ENCODE results near the gene PLS1. TPM values are rescaled to one million over a fixed set of nuclear protein-coding genes. Genes with fewer than 3 reads are reported as not detected.
A peak's percentile ranks its signal among the peaks of the same experiment; 100 is the strongest.
"Not testable (repeated sequence)": the region's sequence is repeated elsewhere in the genome, so short reads cannot be mapped to it uniquely, and the experiment has no call there.

Gene PLS1
- total and polyA plus RNA-seq, 5 experiments from 2014 or later = 3.2 to 6.1 (median 4.3) TPM

DNA sequence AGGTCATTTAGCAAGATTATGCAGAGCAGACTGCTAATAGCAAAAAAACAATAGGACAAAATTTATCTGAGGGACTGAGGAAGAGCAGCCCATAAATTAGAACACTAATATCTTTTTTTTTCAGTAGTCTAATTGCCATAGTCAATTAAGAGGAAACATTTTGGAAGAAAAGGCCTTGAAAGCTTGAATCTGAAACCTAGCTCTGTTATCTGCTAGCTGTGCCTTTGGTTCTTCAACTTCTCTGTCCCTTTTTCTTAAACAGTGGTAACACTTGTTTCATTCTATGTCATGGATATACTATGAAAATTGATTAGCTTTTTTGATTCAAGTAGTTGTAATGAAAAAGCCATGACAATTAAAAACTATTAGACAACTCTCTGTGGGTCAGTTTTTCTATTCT is 19.4 kb upstream of the PLS1 start:
- no peak for DNase-seq
- ATAC-seq = no peak
- Mint-ChIP-seq H3K36me3 (peaks cover 0 to 22% (median 3%) of the 10 kb centered on the region in 3 donors), H3K27ac (peak overlapping the region in 6 of 10 donors; percentile 3 to 99 (median 70)), H3K27me3 (peaks cover 0 to 2% (median 0%) of the 10 kb centered on the region in 5 donors), H3K4me3 (peak overlapping the region; percentile 93 to 99 (median 96)), H3K4me1 (peaks cover 29 to 67% (median 56%) of the 10 kb centered on the region in 4 donors), H3K9me3 (no peaks in the 10 kb centered on the region)
- POLR2A ChIA-PET = interaction anchor here (3.0 kb wide), 1 partner anchor 424 kb away, joined by 44 read pairs; the partner anchor contains the start of gene U2SURP

DNA sequence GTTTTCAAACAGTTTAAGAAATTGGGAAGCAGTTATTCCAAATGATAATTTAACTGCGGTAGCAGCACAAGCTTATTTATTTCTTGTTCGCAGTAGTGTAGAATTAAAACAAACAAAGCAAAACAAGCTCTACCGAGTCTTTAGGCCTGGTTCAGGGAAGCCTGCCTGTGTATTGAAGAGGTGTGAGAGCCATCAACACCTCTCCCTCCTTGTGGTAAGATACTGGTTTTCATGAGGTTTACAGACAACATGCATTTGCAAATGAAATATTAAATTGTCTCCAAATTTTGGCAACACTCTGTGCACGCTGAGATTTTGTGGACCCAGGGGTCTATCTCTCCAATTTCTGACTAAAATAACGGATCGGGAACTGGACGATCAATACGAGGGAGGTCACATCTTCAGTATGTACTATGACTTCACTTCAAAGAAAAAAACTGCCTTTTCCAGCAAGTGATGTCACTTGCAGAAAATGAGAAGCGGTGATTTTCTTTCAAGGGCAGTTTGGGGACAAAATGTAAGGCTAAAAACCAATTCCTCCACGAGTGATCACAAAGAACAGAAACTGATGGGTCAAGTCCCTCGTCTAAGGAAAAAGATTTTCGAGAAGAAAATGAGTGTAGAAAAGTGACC is 18.4 kb upstream of the PLS1 start:
- H3K4me1 Mint-ChIP-seq = peaks cover 29 to 65% (median 54%) of the 10 kb centered on the region in 4 donors
- H3K27ac Mint-ChIP-seq = peak overlapping the region; percentile 96 to 99 (median 98)
- peak overlapping the region; percentile 93 to 99 (median 96) for H3K4me3 Mint-ChIP-seq
- H3K27me3 Mint-ChIP-seq = peaks cover 0 to 3% (median 0%) of the 10 kb centered on the region in 5 donors
- peaks cover 0 to 16% (median 2%) of the 10 kb centered on the region in 3 donors for H3K36me3 Mint-ChIP-seq
- POLR2A ChIA-PET = interaction anchor here (0.8 to 3.0 kb wide), 12 partner anchors 8 to 1394 kb away, joined by 3 to 44 read pairs (median 6); partner anchors contain the start of genes DIPK2A, PLS1, TRPC1 and U2SURP
- DNase-seq (peak in 1 of 10 donors; percentile 31), ATAC-seq (no peak)
- H3K9me3 Mint-ChIP-seq = no peaks in the 10 kb centered on the region

DNA sequence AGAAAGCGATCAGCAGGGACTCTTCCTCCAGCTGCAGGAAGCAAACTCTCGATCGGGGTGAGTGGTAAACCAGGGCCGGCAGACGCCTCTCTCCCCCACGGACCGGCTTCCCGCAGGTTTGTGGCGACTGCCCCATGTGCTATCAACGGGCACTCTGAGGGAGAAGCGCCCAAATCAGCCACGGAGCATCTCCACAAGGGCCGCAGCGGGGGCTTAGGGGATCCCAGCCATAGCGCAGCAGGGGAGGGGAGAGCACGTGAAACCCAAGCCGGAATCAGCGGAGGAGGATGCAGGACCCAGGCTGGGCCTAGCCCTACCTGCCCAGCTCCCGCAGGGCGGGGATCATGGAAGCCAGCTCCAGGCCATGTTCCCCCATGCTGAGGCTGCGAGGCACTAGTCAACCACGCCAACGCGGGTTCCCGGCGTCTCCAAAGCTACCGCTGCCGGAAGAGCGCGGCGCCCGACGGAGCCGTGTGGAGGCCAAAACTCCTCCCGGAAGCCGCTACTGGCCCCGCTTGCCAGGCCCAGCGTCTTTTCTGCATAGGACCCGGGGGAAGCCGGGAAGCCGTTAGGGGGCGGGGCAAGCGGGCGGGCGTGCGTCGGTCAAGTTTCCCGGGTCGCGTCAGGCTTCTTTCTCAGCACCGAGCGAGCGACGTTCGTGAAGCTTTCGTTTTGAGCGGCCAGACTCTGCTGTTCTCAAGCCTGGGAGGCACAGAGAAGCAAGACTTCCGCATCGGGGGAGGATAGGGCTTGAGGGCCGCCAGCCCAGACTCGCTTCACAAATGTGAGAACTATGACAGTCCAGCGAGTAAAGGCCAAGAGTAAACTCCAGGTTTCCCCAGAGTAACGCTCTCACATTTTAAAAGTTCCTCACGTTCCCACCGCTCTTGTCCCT is 17.6 kb upstream of the PLS1 start, which contains the start of gene ATR:
Gene ATR, minus strand, starts transcription at position 405 of the 895 bp plus-strand sequence. Its CDS starts 29 bp downstream, at position 376.
- Mint-ChIP-seq H3K27ac (peak within 1 kb of the TSS; percentile 96 to 99 (median 98)), H3K4me1 (peaks cover 29 to 61% (median 52%) of the 10 kb centered on the region in 4 donors), H3K27me3 (peaks cover 0 to 4% (median 0%) of the 10 kb centered on the region in 5 donors), H3K9me3 (no peaks in the 10 kb centered on the region), H3K4me3 (peak within 1 kb of the TSS; percentile 93 to 99 (median 96)), H3K36me3 (peaks cover 0 to 12% (median 0%) of the 10 kb centered on the region in 3 donors)
- DNase-seq (peak; percentile 86 to 97 (median 94)), ATAC-seq (peak; percentile 89 to 91)
- POLR2A ChIA-PET = interaction anchor here (0.6 to 3.0 kb wide), 19 partner anchors 8 to 1393 kb away, joined by 3 to 44 read pairs (median 4); partner anchors contain the start of genes DIPK2A, PLS1, TRPC1 and U2SURP

DNA sequence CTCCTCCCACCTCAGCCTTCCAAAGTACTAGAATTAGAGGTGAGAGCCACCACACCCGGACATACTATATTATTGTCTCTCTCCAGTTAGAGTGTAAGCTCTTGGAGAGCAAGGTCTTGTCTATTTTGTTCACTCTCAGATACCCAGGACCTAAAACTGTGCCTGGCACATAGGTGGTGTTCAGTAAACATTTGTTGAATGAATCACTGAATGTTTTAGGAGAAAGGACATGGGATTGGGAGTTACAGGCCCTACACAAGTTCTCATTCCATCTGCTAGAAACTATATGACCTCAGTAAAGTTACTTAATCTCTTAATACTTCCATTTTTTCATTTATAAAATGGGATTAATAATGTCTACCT is 16.2 kb upstream of the PLS1 start:
- POLR2A ChIA-PET = interaction anchor here (1.3 to 3.0 kb wide), 6 partner anchors 16 to 1392 kb away, joined by 3 to 44 read pairs (median 10); partner anchors contain the start of genes DIPK2A, PLS1 and U2SURP
- Mint-ChIP-seq H3K4me1 (peaks cover 22 to 46% (median 40%) of the 10 kb centered on the region in 4 donors), H3K9me3 (no peaks in the 10 kb centered on the region), H3K36me3 (peaks cover 0 to 6% (median 0%) of the 10 kb centered on the region in 3 donors), H3K4me3 (peak overlapping the region; percentile 93 to 99 (median 96)), H3K27me3 (peaks cover 0 to 11% (median 3%) of the 10 kb centered on the region in 5 donors), H3K27ac (peak overlapping the region; percentile 96 to 99 (median 98))
- ATAC-seq (no peak), DNase-seq (no peak)

DNA sequence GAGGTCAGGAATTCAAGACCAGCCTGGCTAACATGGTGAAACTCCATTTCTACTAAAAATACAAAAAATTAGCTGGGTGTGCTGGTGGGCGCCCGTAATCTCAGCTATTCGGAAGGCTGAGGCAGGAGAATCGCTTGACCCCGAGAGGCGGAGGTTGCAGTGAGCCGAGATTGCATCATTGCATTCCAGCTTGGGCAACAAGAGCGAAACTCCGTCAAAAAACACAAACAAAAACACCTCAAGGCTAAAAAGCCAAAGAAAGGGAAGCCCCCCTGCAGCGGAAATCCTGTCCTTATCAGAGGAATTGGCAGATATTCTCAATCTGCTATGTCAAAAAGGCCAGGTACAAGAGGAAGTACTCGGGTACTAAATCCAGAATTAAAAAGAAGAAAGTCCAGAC is 15.1 kb upstream of the PLS1 start:
- not testable (repeated sequence) for H3K36me3 Mint-ChIP-seq, DNase-seq, ATAC-seq, H3K9me3 Mint-ChIP-seq, H3K27ac Mint-ChIP-seq, H3K4me3 Mint-ChIP-seq
- peaks cover 15 to 37% (median 30%) of the 10 kb centered on the region in 4 donors for H3K4me1 Mint-ChIP-seq
- POLR2A ChIA-PET = interaction anchor here (1.3 to 2.6 kb wide), 2 partner anchors 15 to 420 kb away, joined by 3 to 8 read pairs; partner anchors contain the start of genes PLS1 and U2SURP
- peaks cover 0 to 12% (median 5%) of the 10 kb centered on the region in 5 donors for H3K27me3 Mint-ChIP-seq

GRCh38 chr3:142586803-142587406 is 9.3 kb upstream of the PLS1 start:
- POLR2A ChIA-PET = no interaction called here
- peak; percentile 65 to 81 for ATAC-seq
- peak in 5 of 10 donors; percentile 27 to 53 (median 39) for DNase-seq
- Mint-ChIP-seq H3K36me3 (no peaks in the 10 kb centered on the region), H3K27me3 (peaks cover 0 to 17% (median 11%) of the 10 kb centered on the region in 5 donors), H3K4me1 (no peaks in the 10 kb centered on the region), H3K9me3 (no peaks in the 10 kb centered on the region), H3K27ac (peak overlapping the region in 1 of 10 donors; percentile 53), H3K4me3 (no peak overlapping the region)

DNA sequence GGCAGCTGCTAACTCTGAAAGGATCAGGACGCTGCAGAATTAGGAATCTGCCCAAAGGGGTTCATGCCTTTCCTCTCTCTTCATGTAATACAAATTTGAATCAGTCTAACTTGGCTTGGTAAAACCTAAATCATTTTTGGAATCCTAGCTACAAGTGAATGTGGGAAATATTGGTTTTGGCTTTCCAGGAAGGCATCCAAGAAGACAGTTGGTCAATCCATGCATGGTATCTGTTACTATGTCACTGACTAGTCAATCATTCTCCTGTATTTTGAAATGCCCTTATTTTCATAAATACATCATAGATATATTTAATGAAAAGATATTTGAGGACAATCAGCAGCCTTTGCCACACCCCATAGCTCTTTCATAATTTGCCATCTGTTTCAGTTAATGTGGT is 7.5 kb upstream of the PLS1 start:
- Mint-ChIP-seq H3K4me1 (no peaks in the 10 kb centered on the region), H3K9me3 (no peaks in the 10 kb centered on the region), H3K27ac (no peak overlapping the region), H3K27me3 (peaks cover 0 to 16% (median 13%) of the 10 kb centered on the region in 5 donors), H3K36me3 (no peaks in the 10 kb centered on the region), H3K4me3 (no peak overlapping the region)
- DNase-seq (no peak), ATAC-seq (no peak)
- POLR2A ChIA-PET = no interaction called here

DNA sequence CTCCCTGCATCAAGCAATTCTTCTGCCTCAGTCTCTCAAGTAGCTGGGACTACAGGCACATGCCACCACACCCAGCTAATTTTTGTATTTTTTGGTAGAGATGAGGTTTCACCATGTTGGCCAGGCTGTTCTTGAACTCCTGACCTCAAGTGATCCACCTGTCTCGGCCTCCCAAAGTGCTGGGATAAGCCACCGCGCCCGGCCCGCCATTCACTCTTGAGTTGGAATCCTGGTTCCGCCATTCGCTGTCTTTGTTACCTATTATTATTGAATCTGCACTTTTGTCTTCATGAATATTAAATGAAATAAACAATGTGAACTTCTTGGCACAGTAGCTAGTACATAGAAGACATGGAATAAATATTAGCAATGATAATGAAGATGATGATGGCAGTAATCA is 3.9 kb upstream of the PLS1 start:
- H3K9me3 Mint-ChIP-seq, DNase-seq, H3K27ac Mint-ChIP-seq, H3K4me3 Mint-ChIP-seq, H3K36me3 Mint-ChIP-seq, H3K27me3 Mint-ChIP-seq, ATAC-seq: not testable (repeated sequence)
- peaks cover 2 to 20% (median 10%) of the 10 kb centered on the region in 4 donors for H3K4me1 Mint-ChIP-seq
- POLR2A ChIA-PET = interaction anchor here (1.1 kb wide), 1 partner anchor 14 kb away, joined by 4 read pairs; the partner anchor contains the start of gene ATR

DNA sequence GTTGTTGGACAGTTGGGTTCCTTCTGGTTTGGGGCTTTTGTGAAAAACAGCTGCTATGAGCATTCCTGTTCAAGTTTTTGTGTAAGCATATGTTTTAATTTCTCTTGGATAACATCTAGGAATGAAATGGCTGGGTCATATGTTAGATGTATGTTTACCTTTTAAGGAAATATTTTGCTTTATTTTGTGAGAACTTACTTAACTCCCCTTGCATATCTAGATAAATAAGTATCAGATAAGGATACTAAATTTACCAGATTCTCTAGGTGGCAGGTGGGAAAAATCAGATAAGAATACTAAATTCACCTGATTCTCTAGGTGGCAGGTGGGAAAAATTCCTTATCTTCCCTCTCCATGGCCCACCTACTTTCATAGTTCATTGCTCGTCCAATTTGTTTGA is 1.1 kb upstream of the PLS1 start:
- Mint-ChIP-seq H3K27me3 (peaks cover 0 to 4% (median 2%) of the 10 kb centered on the region in 5 donors), H3K4me1 (peaks cover 10 to 30% (median 16%) of the 10 kb centered on the region in 4 donors), H3K4me3 (peak overlapping the region; percentile 93 to 99 (median 96)), H3K27ac (no peak overlapping the region), H3K36me3 (no peaks in the 10 kb centered on the region), H3K9me3 (no peaks in the 10 kb centered on the region)
- DNase-seq (no peak), ATAC-seq (no peak)
- POLR2A ChIA-PET = interaction anchor here (0.6 to 5.1 kb wide), 3 partner anchors 17 to 407 kb away, joined by 3 to 33 read pairs (median 4); partner anchors contain the start of genes ATR and U2SURP

DNA sequence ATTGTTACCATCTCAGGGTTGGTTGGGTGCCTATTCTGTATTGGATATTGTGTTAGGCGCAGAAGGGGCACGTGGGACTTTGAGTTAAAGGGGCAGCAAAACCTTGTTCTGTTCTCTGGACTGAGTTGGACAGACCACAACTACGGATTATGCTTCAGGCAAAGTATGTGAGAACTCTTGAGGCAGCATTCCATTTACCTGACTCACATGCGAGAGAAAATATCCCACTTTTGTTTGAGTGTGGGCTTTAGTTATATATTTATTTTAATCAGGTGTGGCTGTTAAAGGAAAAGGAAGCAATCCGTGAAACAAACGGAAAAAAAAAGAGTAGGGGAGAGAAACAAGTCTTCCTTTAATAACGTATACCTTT is 627 bp upstream of the PLS1 start:
- ATAC-seq (no peak), DNase-seq (peak in 2 of 10 donors; percentile 4 to 5)
- peaks cover 0 to 2% (median 0%) of the 10 kb centered on the region in 5 donors for H3K27me3 Mint-ChIP-seq
- H3K36me3 Mint-ChIP-seq = no peaks in the 10 kb centered on the region
- POLR2A ChIA-PET = interaction anchor here (0.6 to 5.1 kb wide), 3 partner anchors 17 to 129 kb away, joined by 3 to 33 read pairs (median 4); partner anchors contain the start of genes ATR and TRPC1
- H3K9me3 Mint-ChIP-seq = no peaks in the 10 kb centered on the region
- peak overlapping the region in 9 of 10 donors; percentile 66 to 96 (median 92) for H3K27ac Mint-ChIP-seq
- peak overlapping the region; percentile 93 to 99 (median 96) for H3K4me3 Mint-ChIP-seq
- H3K4me1 Mint-ChIP-seq = peaks cover 10 to 30% (median 16%) of the 10 kb centered on the region in 4 donors

GRCh38 chr3:142596726-142597088 is 514 bp downstream of the PLS1 start:
- Mint-ChIP-seq H3K4me1 (peaks cover 10 to 30% (median 16%) of the 10 kb centered on the region in 4 donors), H3K27me3 (peaks cover 0 to 2% (median 0%) of the 10 kb centered on the region in 5 donors), H3K4me3 (peak overlapping the region; percentile 93 to 99 (median 96)), H3K27ac (peak overlapping the region; percentile 66 to 96 (median 92)), H3K9me3 (no peaks in the 10 kb centered on the region), H3K36me3 (no peaks in the 10 kb centered on the region)
- POLR2A ChIA-PET = interaction anchor here (1.4 to 5.1 kb wide), 2 partner anchors 18 to 127 kb away, joined by 3 to 33 read pairs; partner anchors contain the start of genes ATR and TRPC1
- ATAC-seq = no peak
- DNase-seq = no peak
